Measurements from ENCODE around the gene COASY. TPM values are rescaled to one million over a fixed set of nuclear protein-coding genes. Genes with fewer than 3 reads are reported as not detected.
"Not testable (repeated sequence)": the region's sequence is repeated elsewhere in the genome, so short reads cannot be mapped to it uniquely, and the experiment has no call there.

The COASY gene
- total and polyA plus RNA-seq, 10 donors = 32.5 to 104 (median 66.5) TPM

DNA sequence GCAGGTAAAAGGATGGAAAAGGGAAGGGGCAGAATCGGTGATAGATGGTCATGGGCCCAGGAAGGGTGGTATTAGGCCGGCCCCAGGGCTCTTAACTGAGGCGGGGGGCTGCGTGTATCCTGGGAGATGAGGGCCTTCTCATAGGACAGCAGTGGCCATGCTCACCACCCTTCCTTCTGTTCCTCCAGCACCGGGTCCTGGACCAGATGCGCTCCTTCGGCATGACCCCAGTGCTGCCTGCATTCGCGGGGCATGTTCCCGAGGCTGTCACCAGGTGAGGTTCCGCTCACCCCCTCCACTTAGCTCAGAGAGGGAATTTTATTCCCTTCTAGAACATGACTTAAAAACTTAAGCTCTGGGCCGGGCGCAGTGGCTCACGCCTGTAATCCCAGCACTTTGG lies 23.5 kb upstream of the COASY start:
- Histone ChIP-seq H3K4me3 (no peak overlapping the region), H3K9me3 (no peaks in the 10 kb centered on the region), H3K36me3 (peaks cover 0 to 61% (median 40%) of the 10 kb centered on the region in 6 donors), H3K4me1 (peaks cover 15 to 56% (median 28%) of the 10 kb centered on the region in 6 donors), H3K27ac (peak overlapping the region in 1 of 8 donors; percentile 9), H3K27me3 (replicated peaks in 1 of 7) (no peaks in the 10 kb centered on the region)
- no peak for DNase-seq
- intact Hi-C loops (cut with DNase I; ENCODE audit: low total_unique reads) = no loop called here
- TF ChIP-seq POLR2A (IDR thresholded peaks at IDR 0.05) (no peak), POLR2AphosphoS5 (IDR thresholded peaks at IDR 0.05) (no peak)
- TF ChIP-seq, protein P1, sequence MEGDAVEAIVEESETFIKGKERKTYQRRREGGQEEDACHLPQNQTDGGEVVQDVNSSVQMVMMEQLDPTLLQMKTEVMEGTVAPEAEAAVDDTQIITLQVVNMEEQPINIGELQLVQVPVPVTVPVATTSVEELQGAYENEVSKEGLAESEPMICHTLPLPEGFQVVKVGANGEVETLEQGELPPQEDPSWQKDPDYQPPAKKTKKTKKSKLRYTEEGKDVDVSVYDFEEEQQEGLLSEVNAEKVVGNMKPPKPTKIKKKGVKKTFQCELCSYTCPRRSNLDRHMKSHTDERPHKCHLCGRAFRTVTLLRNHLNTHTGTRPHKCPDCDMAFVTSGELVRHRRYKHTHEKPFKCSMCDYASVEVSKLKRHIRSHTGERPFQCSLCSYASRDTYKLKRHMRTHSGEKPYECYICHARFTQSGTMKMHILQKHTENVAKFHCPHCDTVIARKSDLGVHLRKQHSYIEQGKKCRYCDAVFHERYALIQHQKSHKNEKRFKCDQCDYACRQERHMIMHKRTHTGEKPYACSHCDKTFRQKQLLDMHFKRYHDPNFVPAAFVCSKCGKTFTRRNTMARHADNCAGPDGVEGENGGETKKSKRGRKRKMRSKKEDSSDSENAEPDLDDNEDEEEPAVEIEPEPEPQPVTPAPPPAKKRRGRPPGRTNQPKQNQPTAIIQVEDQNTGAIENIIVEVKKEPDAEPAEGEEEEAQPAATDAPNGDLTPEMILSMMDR (IDR thresholded peaks at IDR 0.05 in 8 of 11, conservative IDR thresholded peaks at IDR 0.05 in 3 of 11) = no peak
- WGBS, 5 donors = 94 to 97% (median 96%) methylated on average over 13 to 14 of the region's 14 CpGs

DNA sequence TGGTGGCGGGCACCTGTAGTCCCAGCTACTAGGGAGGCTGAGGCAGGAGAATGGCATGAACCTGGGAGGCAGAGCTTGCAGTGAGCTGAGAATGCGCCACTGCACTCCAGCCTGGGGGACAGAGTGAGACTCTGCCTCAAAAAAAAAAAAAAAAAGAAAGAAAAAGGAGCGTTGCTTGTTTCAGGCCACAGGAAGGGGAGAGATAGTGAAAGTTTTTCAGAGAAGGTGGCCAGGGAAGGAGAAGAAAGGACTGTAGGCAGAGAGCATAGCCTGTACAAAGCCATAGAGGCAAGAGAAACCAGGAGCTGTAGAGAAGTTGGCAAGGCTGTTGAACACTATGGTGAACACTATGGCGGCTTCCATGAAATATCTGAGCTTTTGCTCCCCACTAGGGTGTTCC lies 21.4 kb upstream of the COASY start:
- H3K27ac ChIP-seq; intact Hi-C loops (cut with DNase I; ENCODE audit: low total_unique reads); H3K9me3 ChIP-seq; H3K4me3 ChIP-seq; DNase-seq; H3K27me3 ChIP-seq (replicated peaks in 1 of 7): not testable (repeated sequence)
- WGBS, 5 donors = 86 to 92% (median 90%) methylated on average over 4 of the region's 4 CpGs
- Histone ChIP-seq H3K4me1 (peaks cover 10 to 44% (median 21%) of the 10 kb centered on the region in 6 donors), H3K36me3 (peaks cover 0 to 82% (median 46%) of the 10 kb centered on the region in 6 donors)

- Histone ChIP-seq H3K4me3 (no peak overlapping the region), H3K27ac (peak overlapping the region in 2 of 8 donors; percentile 5 to 28), H3K36me3 (peaks cover 0 to 82% (median 46%) of the 10 kb centered on the region in 6 donors), H3K27me3 (replicated peaks in 1 of 7) (no peaks in the 10 kb centered on the region), H3K4me1 (peaks cover 9 to 40% (median 18%) of the 10 kb centered on the region in 6 donors), H3K9me3 (no peaks in the 10 kb centered on the region)
- intact Hi-C loops (cut with DNase I; ENCODE audit: low total_unique reads) = no loop called here
- TF ChIP-seq, protein P1 (IDR thresholded peaks at IDR 0.05 in 8 of 11, conservative IDR thresholded peaks at IDR 0.05 in 3 of 11) = no peak
- TF ChIP-seq POLR2AphosphoS5 (IDR thresholded peaks at IDR 0.05) (no peak), POLR2A (IDR thresholded peaks at IDR 0.05) (no peak)
- WGBS, 5 donors = 73 to 81% (median 78%) methylated on average over 17 of the region's 17 CpGs
- no peak for DNase-seq
Measured at GRCh38 chr17:42541041-42541833, 20.7 kb upstream of the COASY start.

- TF ChIP-seq POLR2AphosphoS5 (IDR thresholded peaks at IDR 0.05) (peak; percentile 27 to 73 (median 48)), POLR2A (IDR thresholded peaks at IDR 0.05) (no peak)
- TF ChIP-seq, protein P1 (IDR thresholded peaks at IDR 0.05 in 8 of 11, conservative IDR thresholded peaks at IDR 0.05 in 3 of 11) = no peak
- Histone ChIP-seq H3K9me3 (no peaks in the 10 kb centered on the region), H3K27ac (peak overlapping the region in 2 of 8 donors; percentile 18 to 55), H3K4me3 (no peak overlapping the region), H3K4me1 (peaks cover 0 to 29% (median 9%) of the 10 kb centered on the region in 6 donors), H3K27me3 (replicated peaks in 1 of 7) (peaks cover 0 to under 1% (median 0%) of the 10 kb centered on the region in 7 donors), H3K36me3 (peaks cover 0 to 71% (median 44%) of the 10 kb centered on the region in 6 donors)
- intact Hi-C loops (cut with DNase I; ENCODE audit: low total_unique reads) = no loop called here
- DNase-seq = no peak
- WGBS, 5 donors = 90 to 95% (median 93%) methylated on average over 23 to 39 of the region's 39 CpGs
Measured at GRCh38 chr17:42543190-42544079, 18.5 kb upstream of the COASY start.

Data from spleen (tissue), 11 donors.